ENCODE measurements around the gene CHCHD3. TPM values are rescaled to one million over a fixed set of nuclear protein-coding genes. Genes with fewer than 3 reads are reported as not detected.
"Not testable (repeated sequence)": the region's sequence is repeated elsewhere in the genome, so short reads cannot be mapped to it uniquely, and the experiment has no call there.

Gene CHCHD3
- total RNA-seq, 3 donors from 2014 or later: 71.9 to 76.4 (median 72.9) TPM

GRCh38 chr7:132933072-132933458 lies 148.8 kb downstream of the CHCHD3 start:
- Histone ChIP-seq H3K4me1 (ENCODE audit: low read depth) (no peaks in the 10 kb centered on the region), H3K4me3 (no peak overlapping the region), H3K36me3 (ENCODE audit: low read depth) (no peaks in the 10 kb centered on the region), H3K9me3 (peaks cover 6% of the 10 kb centered on the region)
- TF ChIP-seq, protein P1, sequence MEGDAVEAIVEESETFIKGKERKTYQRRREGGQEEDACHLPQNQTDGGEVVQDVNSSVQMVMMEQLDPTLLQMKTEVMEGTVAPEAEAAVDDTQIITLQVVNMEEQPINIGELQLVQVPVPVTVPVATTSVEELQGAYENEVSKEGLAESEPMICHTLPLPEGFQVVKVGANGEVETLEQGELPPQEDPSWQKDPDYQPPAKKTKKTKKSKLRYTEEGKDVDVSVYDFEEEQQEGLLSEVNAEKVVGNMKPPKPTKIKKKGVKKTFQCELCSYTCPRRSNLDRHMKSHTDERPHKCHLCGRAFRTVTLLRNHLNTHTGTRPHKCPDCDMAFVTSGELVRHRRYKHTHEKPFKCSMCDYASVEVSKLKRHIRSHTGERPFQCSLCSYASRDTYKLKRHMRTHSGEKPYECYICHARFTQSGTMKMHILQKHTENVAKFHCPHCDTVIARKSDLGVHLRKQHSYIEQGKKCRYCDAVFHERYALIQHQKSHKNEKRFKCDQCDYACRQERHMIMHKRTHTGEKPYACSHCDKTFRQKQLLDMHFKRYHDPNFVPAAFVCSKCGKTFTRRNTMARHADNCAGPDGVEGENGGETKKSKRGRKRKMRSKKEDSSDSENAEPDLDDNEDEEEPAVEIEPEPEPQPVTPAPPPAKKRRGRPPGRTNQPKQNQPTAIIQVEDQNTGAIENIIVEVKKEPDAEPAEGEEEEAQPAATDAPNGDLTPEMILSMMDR (IDR thresholded peaks at IDR 0.05): no peak
- no peak for DNase-seq
- intact Hi-C loops (cut with DNase I, micrococcal nuclease): no loop called here
- no peak for ATAC-seq

DNA sequence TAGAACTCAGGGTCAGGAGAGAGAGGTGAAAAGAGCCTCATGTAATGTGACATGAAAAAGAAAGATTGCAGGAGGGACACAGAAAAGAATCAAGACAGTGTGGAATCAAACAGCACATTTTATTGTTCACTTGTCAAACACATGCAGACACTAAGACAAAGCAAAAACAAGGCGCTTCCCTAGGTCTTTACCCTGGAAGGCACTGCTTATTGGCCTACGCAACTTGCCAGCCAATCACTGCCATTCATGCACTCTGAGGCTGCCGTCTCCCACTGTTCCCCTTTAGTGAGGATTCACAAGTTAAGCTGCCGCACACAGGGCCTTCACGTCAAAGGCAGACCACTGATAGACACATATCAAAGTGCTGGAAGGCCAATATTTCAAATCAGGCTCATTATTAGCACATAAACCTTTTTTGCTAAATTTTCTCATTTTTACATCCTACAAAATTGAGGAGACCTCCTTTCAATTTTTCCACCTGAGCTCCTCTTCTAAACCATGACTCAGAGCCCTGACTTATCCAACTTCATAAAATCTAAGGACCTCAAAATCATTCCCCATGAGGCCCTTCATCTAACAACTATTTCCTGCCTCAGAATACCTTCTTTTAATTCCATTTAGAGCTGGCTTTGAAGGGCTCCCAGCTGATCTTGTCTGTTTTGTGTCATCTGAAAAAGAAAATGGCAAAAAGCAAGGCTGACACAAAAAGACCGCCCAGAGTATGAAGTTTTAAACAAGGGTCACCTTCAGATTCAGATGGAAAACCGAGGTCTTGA lies 149.4 kb downstream of the CHCHD3 start:
- H3K9me3 ChIP-seq: peaks cover 6% of the 10 kb centered on the region
- TF ChIP-seq, protein P1 (IDR thresholded peaks at IDR 0.05): no peak
- ATAC-seq (no peak), DNase-seq (no peak)
- H3K4me3 ChIP-seq: no peak overlapping the region
- intact Hi-C loops (cut with DNase I, micrococcal nuclease): no loop called here
- H3K4me1 ChIP-seq (ENCODE audit: low read depth): no peaks in the 10 kb centered on the region
- H3K36me3 ChIP-seq (ENCODE audit: low read depth): no peaks in the 10 kb centered on the region

DNA sequence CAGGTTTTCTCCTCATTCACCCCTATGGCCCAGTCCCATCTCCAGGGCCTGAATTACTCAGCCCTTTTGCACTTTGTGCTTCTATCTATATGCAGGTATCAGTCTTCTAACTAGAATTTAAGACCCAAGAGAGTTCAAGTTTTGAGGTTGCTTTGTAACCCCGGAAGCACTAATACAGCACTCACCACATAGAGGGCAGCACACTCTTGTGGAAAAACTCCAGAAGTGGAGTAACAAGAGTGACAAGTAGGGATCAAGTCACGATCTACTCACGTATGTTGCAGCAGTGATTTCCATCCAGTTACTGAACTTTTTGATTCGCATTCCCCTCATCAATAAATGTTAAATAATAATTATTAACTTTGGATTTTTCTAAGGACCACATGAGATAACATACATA lies 151.0 kb downstream of the CHCHD3 start:
- TF ChIP-seq, protein P1 (IDR thresholded peaks at IDR 0.05): no peak
- no peak overlapping the region for H3K4me3 ChIP-seq
- no peaks in the 10 kb centered on the region for H3K4me1 ChIP-seq (ENCODE audit: low read depth)
- no peaks in the 10 kb centered on the region for H3K36me3 ChIP-seq (ENCODE audit: low read depth)
- ATAC-seq (no peak), DNase-seq (no peak)
- intact Hi-C loops (cut with DNase I, micrococcal nuclease): no loop called here
- peaks cover 3% of the 10 kb centered on the region for H3K9me3 ChIP-seq

DNA sequence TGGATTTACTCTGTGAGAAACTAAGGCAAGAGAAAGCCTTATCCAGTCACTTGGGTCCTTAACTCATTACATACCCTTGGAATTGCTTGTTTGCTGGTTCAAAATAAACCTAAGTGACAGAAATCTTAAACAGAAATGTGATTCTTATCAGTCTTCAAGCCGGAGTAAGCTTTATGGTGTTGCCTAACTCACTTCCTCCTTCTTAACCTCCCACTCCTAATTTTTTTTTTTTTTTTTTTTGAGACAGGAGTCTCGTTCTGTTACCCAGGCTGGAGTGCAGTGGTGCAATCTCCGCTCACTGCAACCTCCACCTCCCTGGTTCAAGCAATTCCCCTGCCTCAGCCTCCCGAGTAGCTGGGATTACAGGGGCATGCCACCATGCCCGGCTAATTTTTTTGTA lies 151.9 kb downstream of the CHCHD3 start:
- H3K36me3 ChIP-seq (ENCODE audit: low read depth); DNase-seq; ATAC-seq; intact Hi-C loops (cut with DNase I, micrococcal nuclease); H3K9me3 ChIP-seq; H3K4me1 ChIP-seq (ENCODE audit: low read depth); H3K4me3 ChIP-seq: not testable (repeated sequence)

DNA sequence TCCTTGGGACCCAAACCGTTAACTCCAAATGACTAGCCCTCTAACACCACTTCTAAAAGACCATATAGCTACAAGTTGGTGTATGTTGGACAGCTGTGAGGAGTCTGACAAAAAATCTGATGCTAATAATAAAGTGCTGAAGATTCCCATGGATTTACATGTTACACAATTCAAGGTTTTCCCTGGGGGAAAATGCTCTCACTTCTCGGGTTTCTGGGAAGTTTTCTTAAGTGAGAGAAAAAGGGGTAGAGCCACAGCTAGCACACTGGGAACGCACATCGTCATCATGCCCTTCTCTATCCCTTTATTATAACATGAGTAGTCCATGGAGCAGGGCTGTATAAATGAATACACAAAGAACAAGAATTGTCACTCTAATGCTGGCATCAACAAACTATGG lies 162.1 kb downstream of the CHCHD3 start:
- DNase-seq: no peak
- Histone ChIP-seq H3K4me1 (ENCODE audit: low read depth) (no peaks in the 10 kb centered on the region), H3K4me3 (no peak overlapping the region), H3K9me3 (no peaks in the 10 kb centered on the region), H3K36me3 (ENCODE audit: low read depth) (no peaks in the 10 kb centered on the region)
- no peak for ATAC-seq
- TF ChIP-seq, protein P1 (IDR thresholded peaks at IDR 0.05): no peak
- intact Hi-C loops (cut with DNase I, micrococcal nuclease): no loop called here

DNA sequence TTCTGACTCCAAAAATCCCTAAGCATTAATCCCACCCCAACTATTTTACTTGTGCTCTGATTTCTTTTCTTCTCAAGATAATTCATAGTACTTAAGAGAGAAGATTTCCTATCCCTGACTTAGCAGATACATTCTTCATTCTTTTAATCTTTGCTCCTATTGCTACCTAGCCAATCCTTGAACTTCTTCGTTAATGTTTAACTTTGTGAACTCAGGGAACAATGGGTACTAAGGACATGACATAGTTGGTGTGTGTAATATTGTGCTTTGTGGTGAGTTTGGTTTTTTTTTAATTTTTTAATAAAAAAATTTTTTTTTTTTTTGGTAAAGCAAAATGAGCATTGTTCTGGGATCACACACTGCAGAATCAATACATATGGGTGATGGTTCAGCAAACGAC lies 166.2 kb downstream of the CHCHD3 start:
- no peak overlapping the region for H3K4me3 ChIP-seq
- H3K4me1 ChIP-seq (ENCODE audit: low read depth): no peaks in the 10 kb centered on the region
- H3K36me3 ChIP-seq (ENCODE audit: low read depth): no peaks in the 10 kb centered on the region
- DNase-seq (no peak), ATAC-seq (peak; percentile 69)
- intact Hi-C loops (cut with DNase I, micrococcal nuclease): no loop called here
- TF ChIP-seq, protein P1 (IDR thresholded peaks at IDR 0.05): no peak
- H3K9me3 ChIP-seq: no peaks in the 10 kb centered on the region

Measured in mucosa of descending colon (tissue), 3 donors.